GM12878 (cell line): Measurements from ENCODE around the gene FUNDC1. TPM values are rescaled to one million over a fixed set of nuclear protein-coding genes. Genes with fewer than 3 reads are reported as not detected.

Experiments used
- ATAC-seq: fragments of 200-7000 bp; cut with Tn5 transposase; 3 replicates; pipeline ENCODE4 v1.9.1; 2020; ENCODE audit warnings: mild to moderate bottlenecking, moderate library complexity
- BruUV-seq: library from RNA; stranded (reverse); fragments of 400-500 nt; replicated peaks from 2 replicates; lab custom pipeline; 2021; lab: Mats Ljungman, UMichigan
- CTCF ChIA-PET: fragments of 300-600 bp; sonication (Branson Sonifier 250); formaldehyde crosslinking; extraction: SDS; loops from one replicate; lab custom pipeline; 2021; ENCODE audit warnings: inconsistent platforms; lab: Yijun Ruan, JAX
- POLR2A ChIA-PET: fragments of 350-600 bp; formaldehyde crosslinking; extraction: SDS; loops from one replicate; lab custom pipeline; 2021; ENCODE audit warnings: inconsistent platforms; lab: Charles Lee
- RAD21 ChIA-PET: fragments of 300-600 bp; sonication (Branson Sonifier 250); formaldehyde crosslinking; loops from one replicate; lab custom pipeline; 2023; ENCODE audit warnings: antibody characterized with exemption; ENCODE audit not compliant: unreplicated experiment; lab: Charles Lee
- SMC1A ChIA-PET: fragments of 300-600 bp; sonication (Branson Sonifier 250); formaldehyde crosslinking; loops from one replicate; lab custom pipeline; 2023; ENCODE audit not compliant: unreplicated experiment, uncharacterized antibody; lab: Charles Lee
- DNase-seq: peaks from one replicate; pipeline ENCODE4 v3.0.0-alpha.2; 2011; ENCODE audit warnings: low read depth, low spot score
- FAIRE-seq: peaks from 3 replicates; lab custom pipeline; 2011; peaks lifted over from hg19 to GRCh38; lab: Jason Lieb, UNC
- H2AFZ ChIP-seq: 2 replicates; pipeline ENCODE4 v1.6.0; 2011; ENCODE audit warnings: low read depth, low read length, control low read depth; ENCODE audit not compliant: control insufficient read depth
- H3K27ac ChIP-seq: 2 replicates; pipeline ENCODE4 v1.5.1; 2011; ENCODE audit warnings: control low read depth; ENCODE audit not compliant: control insufficient read depth, insufficient read depth
- H3K27me3 ChIP-seq, 2 experiments: replicated peaks in 1 of 2; 2 replicates each; pipeline versions ENCODE4 v1.6.0 to v1.6.1; 2011; ENCODE audit warnings: low read length in 1 of 2; ENCODE audit not compliant: control insufficient read depth in 2 of 2, insufficient read depth in 2 of 2
- H3K36me3 ChIP-seq, 2 experiments: 2 replicates each; pipeline ENCODE4 v1.5.1; 2011; ENCODE audit warnings: low read length in 1 of 2; ENCODE audit not compliant: control insufficient read depth in 2 of 2, insufficient read depth in 2 of 2
- H3K4me1 ChIP-seq: 2 replicates; pipeline ENCODE4 v1.6.1; 2011; ENCODE audit warnings: mild to moderate bottlenecking, low read length, moderate library complexity, mixed read lengths; ENCODE audit not compliant: control insufficient read depth, insufficient read depth
- H3K4me2 ChIP-seq: 2 replicates; pipeline ENCODE4 v1.6.0; 2011; ENCODE audit warnings: control low read depth; ENCODE audit not compliant: control insufficient read depth, insufficient read depth
- H3K4me3 ChIP-seq: fragments of 200-600 bp; sonication (generic); 2 replicates; pipeline ENCODE4 v1.5.1; 2016
- H3K79me2 ChIP-seq: 2 replicates; pipeline ENCODE4 v1.6.0; 2011; ENCODE audit warnings: low read length; ENCODE audit not compliant: control insufficient read depth, insufficient read depth
- H3K9ac ChIP-seq: 2 replicates; pipeline ENCODE4 v1.8.0; 2011; ENCODE audit warnings: low read length, control low read depth, mixed read lengths; ENCODE audit not compliant: control insufficient read depth, insufficient read depth
- H3K9me3 ChIP-seq: replicated peaks from 3 replicates; pipeline ENCODE4 v1.5.1; 2011; ENCODE audit warnings: mild to moderate bottlenecking, low read length; ENCODE audit not compliant: control insufficient read depth, insufficient read depth
- H4K20me1 ChIP-seq: 2 replicates; pipeline ENCODE4 v1.6.0; 2011; ENCODE audit not compliant: control insufficient read depth, insufficient read depth
- ASH2L ChIP-seq: fragments of 300-600, 200-600 bp; sonication (generic); IDR thresholded peaks from 2 replicates; pipeline ENCODE4 v1.6.1; 2017; ENCODE audit warnings: low read depth, mild to moderate bottlenecking, borderline replicate concordance
- BMI1 ChIP-seq: fragments of 450-650 bp; IDR thresholded peaks from 2 replicates; pipeline ENCODE4 v1.6.1; 2016; ENCODE audit warnings: mild to moderate bottlenecking, moderate library complexity, borderline replicate concordance
- CHD2 ChIP-seq: IDR thresholded peaks from 2 replicates; pipeline ENCODE4 v1.6.1; 2011; ENCODE audit warnings: low read depth, low read length, improper control_type of control experiment, borderline replicate concordance
- EP300 ChIP-seq, 2 experiments: fragments of 150-350 bp in 1 of 2; IDR thresholded peaks; 2 replicates each; pipeline ENCODE4 v1.6.1; 2011 to 2012; ENCODE audit warnings: low read depth in 2 of 2, low read length in 2 of 2, borderline replicate concordance in 1 of 2, improper control_type of control experiment in 1 of 2, inconsistent platforms in 1 of 2; ENCODE audit not compliant: control insufficient read depth in 1 of 2
- HDAC6 ChIP-seq: fragments of 200-600 bp; sonication (generic); IDR thresholded peaks from one replicate; pipeline ENCODE4 v1.8.0; 2017; ENCODE audit warnings: antibody characterized with exemption; ENCODE audit not compliant: unreplicated experiment
- NFYB ChIP-seq: IDR thresholded peaks from 2 replicates; pipeline ENCODE4 v1.6.1; 2011; ENCODE audit warnings: low read depth, mild to moderate bottlenecking, low read length, improper control_type of control experiment, moderate library complexity; ENCODE audit not compliant: insufficient read depth
- SIN3A ChIP-seq: IDR thresholded peaks from 2 replicates; pipeline ENCODE4 v1.6.1; 2012; ENCODE audit warnings: low read depth, low read length, improper control_type of control experiment
- ZNF622 ChIP-seq: fragments of 450-650 bp; IDR thresholded peaks from 2 replicates; pipeline ENCODE4 v1.6.1; 2017; ENCODE audit warnings: mild to moderate bottlenecking, inconsistent platforms
- ZNF687 ChIP-seq: fragments of 450-650 bp; IDR thresholded peaks from 2 replicates; pipeline ENCODE4 v1.6.1; 2017; ENCODE audit warnings: mild to moderate bottlenecking, moderate library complexity
- WGBS: methylation state at CpG from one replicate; pipeline ENCODE4 v1.1.6; 2016; ENCODE audit warnings: low lambda C conversion rate; ENCODE audit not compliant: insufficient replicate concordance, insufficient coverage; ENCODE audit errors: missing lambda C conversion rate; 5-methylcytosine and 5-hydroxymethylcytosine counted together
- in situ Hi-C: fragments of 300-500 bp; cut with MboI; formaldehyde crosslinking; loops from 9 replicates; pipeline ENCODE4 v1.14.3; 2018; ENCODE audit warnings: mixed read lengths
- intact Hi-C: fragments of 100-400 bp; cut with micrococcal nuclease; formaldehyde crosslinking; loops from one replicate; pipeline ENCODE4 v1.14.2; 2022; ENCODE audit not compliant: unreplicated experiment
- polyA plus RNA-seq, 11 experiments: library from polyadenylated mRNA; depleted of rRNA in 4 of 11; unstranded in 6 of 11; stranded (reverse) in 5 of 11; fragments of >200 nt; fragmentation: Nextera tagmentation in 4 of 11; fragmentation: Illumina TruSeq in 1 of 11; extraction: Ambion mirVana in 4 of 11; extraction: Trizol in 1 of 11; gene quantifications; 1 replicate in 1 of 11; 2 replicates in 10 of 11; pipeline versions ENCODE4 v1.2.1 to v1.2.3, GENCODE V29; 2011 to 2016; ENCODE audit warnings: inconsistent platforms in 2 of 11, missing spikeins in 2 of 11, low read depth in 1 of 11
- total RNA-seq, 4 experiments: library from RNA; depleted of rRNA in 3 of 4; stranded (reverse); fragments of >200 nt in 3 of 4; fragmentation: Illumina TruSeq in 1 of 4; extraction: Trizol in 1 of 4; gene quantifications; 2 replicates each; pipeline versions ENCODE4 v1.2.1 to v1.2.3, GENCODE V29; 2013 to 2021
- TF ChIP-seq, protein P1 (sequence below): fragments of 450-650 bp; IDR thresholded peaks from 2 replicates; pipeline ENCODE4 v1.6.1; 2016; ENCODE audit warnings: mild to moderate bottlenecking

The FUNDC1 gene
- total and polyA plus RNA-seq, 10 of the 15 experiments (the other 5 are each of a cell fraction or from before 2014, with no cell fraction given), result 10.0 to 25.1 (median 16.8) TPM

- TF ChIP-seq, protein P1, sequence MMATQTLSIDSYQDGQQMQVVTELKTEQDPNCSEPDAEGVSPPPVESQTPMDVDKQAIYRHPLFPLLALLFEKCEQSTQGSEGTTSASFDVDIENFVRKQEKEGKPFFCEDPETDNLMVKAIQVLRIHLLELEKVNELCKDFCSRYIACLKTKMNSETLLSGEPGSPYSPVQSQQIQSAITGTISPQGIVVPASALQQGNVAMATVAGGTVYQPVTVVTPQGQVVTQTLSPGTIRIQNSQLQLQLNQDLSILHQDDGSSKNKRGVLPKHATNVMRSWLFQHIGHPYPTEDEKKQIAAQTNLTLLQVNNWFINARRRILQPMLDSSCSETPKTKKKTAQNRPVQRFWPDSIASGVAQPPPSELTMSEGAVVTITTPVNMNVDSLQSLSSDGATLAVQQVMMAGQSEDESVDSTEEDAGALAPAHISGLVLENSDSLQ, result no peak
- TF ChIP-seq BMI1, result no peak
- TF ChIP-seq, all 136 proteins: peak for 0
Measured at GRCh38 chrX:44482575-44482974, 60.1 kb downstream of the FUNDC1 start (continued).

DNA sequence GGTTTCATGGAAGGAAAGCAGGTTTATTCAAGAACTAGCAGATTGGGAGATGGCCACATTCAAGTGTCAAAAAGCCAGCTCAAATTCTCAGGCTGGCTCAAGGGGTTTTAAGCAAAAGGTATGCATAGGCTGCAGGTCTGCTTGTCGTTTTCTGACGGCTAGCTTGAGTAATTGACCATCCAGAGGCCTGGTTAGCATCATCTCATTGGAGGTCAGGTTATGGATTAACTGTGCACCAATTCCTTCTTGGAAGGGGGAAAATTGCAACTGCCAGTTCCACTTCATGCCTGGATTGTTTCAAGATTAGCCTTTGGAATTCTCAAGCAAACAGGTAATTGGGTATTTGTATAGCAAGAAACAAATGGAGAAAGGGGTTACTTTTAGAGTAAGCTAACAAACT is 62.1 kb downstream of the FUNDC1 start:
- Histone ChIP-seq H4K20me1 (no peaks in the 10 kb centered on the region), H3K9me3 (no peaks in the 10 kb centered on the region; the same call in 2 of the 3 replicates), H3K27me3 (no peaks in the 10 kb centered on the region), H3K4me2 (no peak overlapping the region), H3K36me3 (no peaks in the 10 kb centered on the region), H3K4me3 (no peak overlapping the region), H3K27ac (no peak overlapping the region), H3K4me1 (no peaks in the 10 kb centered on the region), H3K9ac (no peak overlapping the region), H2AFZ (no peak overlapping the region), H3K79me2 (no peaks in the 10 kb centered on the region)
- no peak for FAIRE-seq
- ChIA-PET CTCF (no interaction called here), SMC1A (no interaction called here), RAD21 (no interaction called here), POLR2A (no interaction called here)
- BruUV-seq, result no TSS peak
- TF ChIP-seq ZNF687 (no peak), NFYB (no peak), SIN3A (no peak), ASH2L (no peak), HDAC6 (no peak), ZNF622 (no peak), EP300 (IDR thresholded peaks at IDR 0.05; ENCODE audit: borderline replicate concordance in 1 of 2, control insufficient read depth in 1 of 2, low read depth in 2 of 2, low read length in 2 of 2) (no peak), CHD2 (no peak)
- DNase-seq, result no peak
- intact Hi-C loops (no loop called here), in situ Hi-C loops (no loop called here)
- no peak for ATAC-seq
- 47% methylated on average over 2 of the region's 2 CpGs for WGBS
